Measurements from ENCODE around the gene NXN. TPM values are rescaled to one million over a fixed set of nuclear protein-coding genes. Genes with fewer than 3 reads are reported as not detected.
A peak's percentile ranks its signal among the peaks of the same experiment; 100 is the strongest.

The NXN gene
- total and polyA plus RNA-seq, 3 donors from 2014 or later, result 22.9 to 26.0 (median 23.0) TPM

GRCh38 chr17:861364-861763 lies 118.2 kb downstream of the NXN start:
- Histone ChIP-seq H3K4me1 (no peaks in the 10 kb centered on the region), H3K27ac (no peak overlapping the region), H3K4me3 (no peak overlapping the region), H3K36me3 (ENCODE audit: low read depth, missing control alignments) (no peaks in the 10 kb centered on the region), H3K9me3 (no peaks in the 10 kb centered on the region), H3K27me3 (no peaks in the 10 kb centered on the region)
- TF ChIP-seq CTCF (IDR thresholded peaks at IDR 0.05) (no peak), POLR2A (IDR thresholded peaks at IDR 0.05) (no peak)
- DNase-seq, result no peak
- intact Hi-C loops (cut with DNase I; ENCODE audit: low total_unique reads), result no loop called here
- 83 to 89% methylated on average over 9 of the region's 9 CpGs for WGBS, 2 donors

- H3K4me1 ChIP-seq, result no peaks in the 10 kb centered on the region
- intact Hi-C loops (cut with DNase I; ENCODE audit: low total_unique reads), result no loop called here
- DNase-seq, result no peak
- WGBS, 2 donors, result 77 to 80% methylated on average over 5 of the region's 5 CpGs
- no peaks in the 10 kb centered on the region for H3K27me3 ChIP-seq
- H3K9me3 ChIP-seq, result no peaks in the 10 kb centered on the region
- TF ChIP-seq CTCF (IDR thresholded peaks at IDR 0.05), result no peak
- no peak for TF ChIP-seq POLR2A (IDR thresholded peaks at IDR 0.05)
- H3K27ac ChIP-seq, result no peak overlapping the region
- no peak overlapping the region for H3K4me3 ChIP-seq
- no peaks in the 10 kb centered on the region for H3K36me3 ChIP-seq (ENCODE audit: low read depth, missing control alignments)
Observed at GRCh38 chr17:860805-861204, 118.8 kb downstream of the NXN start.

- H3K4me1 ChIP-seq, result no peaks in the 10 kb centered on the region
- DNase-seq, result no peak
- peak overlapping the region in 1 of 2 donors; percentile 72 for H3K27ac ChIP-seq
- H3K27me3 ChIP-seq, result no peaks in the 10 kb centered on the region
- no peaks in the 10 kb centered on the region for H3K36me3 ChIP-seq (ENCODE audit: low read depth, missing control alignments)
- intact Hi-C loops (cut with DNase I; ENCODE audit: low total_unique reads), result no loop called here
- WGBS, 2 donors, result 58 to 62% methylated on average over 4 of the region's 4 CpGs
- no peaks in the 10 kb centered on the region for H3K9me3 ChIP-seq
- H3K4me3 ChIP-seq, result no peak overlapping the region
- TF ChIP-seq POLR2A (IDR thresholded peaks at IDR 0.05) (no peak), CTCF (IDR thresholded peaks at IDR 0.05) (no peak)
Observed at GRCh38 chr17:859824-860195, 119.8 kb downstream of the NXN start.

GRCh38 chr17:859061-859823 lies 120.3 kb downstream of the NXN start:
- no peak for TF ChIP-seq CTCF (IDR thresholded peaks at IDR 0.05)
- no peak for TF ChIP-seq POLR2A (IDR thresholded peaks at IDR 0.05)
- intact Hi-C loops (cut with DNase I; ENCODE audit: low total_unique reads), result no loop called here
- H3K4me1 ChIP-seq, result no peaks in the 10 kb centered on the region
- H3K27me3 ChIP-seq, result no peaks in the 10 kb centered on the region
- no peaks in the 10 kb centered on the region for H3K36me3 ChIP-seq (ENCODE audit: low read depth, missing control alignments)
- DNase-seq, result peak; percentile 64
- H3K9me3 ChIP-seq, result no peaks in the 10 kb centered on the region
- WGBS, 2 donors, result 51 to 58% methylated on average over 20 of the region's 20 CpGs
- peak overlapping the region in 1 of 2 donors; percentile 72 for H3K27ac ChIP-seq
- H3K4me3 ChIP-seq, result no peak overlapping the region

GRCh38 chr17:856149-856548 lies 123.4 kb downstream of the NXN start:
- DNase-seq, result no peak
- H3K9me3 ChIP-seq, result no peaks in the 10 kb centered on the region
- no peaks in the 10 kb centered on the region for H3K36me3 ChIP-seq (ENCODE audit: low read depth, missing control alignments)
- H3K4me1 ChIP-seq, result no peaks in the 10 kb centered on the region
- H3K27ac ChIP-seq, result no peak overlapping the region
- 68 to 71% methylated on average over 7 of the region's 7 CpGs for WGBS, 2 donors
- no peak overlapping the region for H3K4me3 ChIP-seq
- H3K27me3 ChIP-seq, result no peaks in the 10 kb centered on the region
- intact Hi-C loops (cut with DNase I; ENCODE audit: low total_unique reads), result no loop called here
- TF ChIP-seq CTCF (IDR thresholded peaks at IDR 0.05), result no peak
- no peak for TF ChIP-seq POLR2A (IDR thresholded peaks at IDR 0.05)
